ENCODE measurements around the gene EP400.

- TF ChIP-seq ZNF362 (tag by site-specific recombination; IDR thresholded peaks at IDR 0.05) (no peak), ZFP41 (tag by site-specific recombination; IDR thresholded peaks at IDR 0.05; ENCODE audit: borderline replicate concordance) (no peak), ZNF155 (tag by site-specific recombination; IDR thresholded peaks at IDR 0.05) (no peak), ZBTB11 (tag by site-specific recombination; conservative IDR thresholded peaks at IDR 0.05; ENCODE audit: low read depth) (no peak), TCF7L2 (IDR thresholded peaks at IDR 0.05; ENCODE audit: borderline replicate concordance, low read depth, low read length) (no peak), ZNF138 (tag by site-specific recombination; IDR thresholded peaks at IDR 0.05; ENCODE audit: borderline replicate concordance) (no peak)
Observed at GRCh38 chr12:132076711-132077110, 127.0 kb downstream of the EP400 start.
